CD4-positive, alpha-beta T cell (primary cell): Measurements from ENCODE around the gene REPIN1. TPM values are rescaled to one million over a fixed set of nuclear protein-coding genes. Genes with fewer than 3 reads are reported as not detected.
A peak's percentile ranks its signal among the peaks of the same experiment; 100 is the strongest.

Source experiments
- ATAC-seq: fragments of 200-7000 bp; cut with Tn5 transposase; one replicate; pipeline ENCODE4 v1.10.0; 2022; ENCODE audit warnings: mild to moderate bottlenecking; ENCODE audit not compliant: poor library complexity
- CTCF ChIA-PET: fragments of 350-600 bp; sonication (Branson Sonifier 250); formaldehyde crosslinking; loops from one replicate; lab custom pipeline; 2021; ENCODE audit warnings: antibody characterized with exemption, inconsistent platforms; lab: Charles Lee
- POLR2A ChIA-PET: fragments of 350-600 bp; sonication (Branson Sonifier 250); formaldehyde crosslinking; loops from one replicate; lab custom pipeline; 2021; ENCODE audit warnings: antibody characterized with exemption, inconsistent platforms; lab: Charles Lee
- DNase-seq, 14 experiments: peaks; one replicate each; pipeline ENCODE4 v3.0.0-alpha.2; 2013 to 2020; ENCODE audit warnings: mixed read lengths in 2 of 14
- H3K27ac ChIP-seq, 2 donors: one replicate each; pipeline versions ENCODE4 v1.5.1 to v1.7.0; 2013; ENCODE audit warnings: low read length in 2 of 2, low read depth in 1 of 2, mild to moderate bottlenecking in 1 of 2
- H3K27me3 ChIP-seq, 2 experiments: 1 replicate in 1 of 2; 2 replicates in 1 of 2; pipeline versions ENCODE4 v1.6.1 to v1.7.0; 2013; ENCODE audit warnings: low read length in 2 of 2, control low read depth in 1 of 2, mild to moderate bottlenecking in 1 of 2, moderate library complexity in 1 of 2; ENCODE audit not compliant: insufficient read depth in 2 of 2, control insufficient read depth in 1 of 2
- H3K36me3 ChIP-seq: one replicate; pipeline ENCODE4 v1.6.1; 2013; ENCODE audit warnings: low read length, control low read depth; ENCODE audit not compliant: insufficient read depth
- H3K4me1 ChIP-seq: one replicate; pipeline ENCODE4 v1.6.1; 2013; ENCODE audit warnings: low read length, control low read depth; ENCODE audit not compliant: insufficient read depth
- H3K4me3 ChIP-seq: one replicate; pipeline ENCODE4 v1.5.1; 2013; ENCODE audit warnings: mild to moderate bottlenecking, low read length, moderate library complexity
- H3K9me3 ChIP-seq, 2 experiments: 1 replicate in 1 of 2; 2 replicates in 1 of 2; pipeline versions ENCODE4 v1.6.1 to v1.7.0; 2013; ENCODE audit warnings: low read length in 2 of 2, mild to moderate bottlenecking in 2 of 2, control low read depth in 1 of 2, moderate library complexity in 1 of 2; ENCODE audit not compliant: control insufficient read depth in 1 of 2, insufficient read depth in 1 of 2
- H3K27ac Mint-ChIP-seq: one replicate; pipeline ENCODE4 v1.8.0; 2020; ENCODE audit warnings: mixed read lengths
- H3K27me3 Mint-ChIP-seq: one replicate; pipeline ENCODE4 v1.8.0; 2021; ENCODE audit warnings: mixed read lengths
- H3K36me3 Mint-ChIP-seq: one replicate; pipeline ENCODE4 v1.8.0; 2021; ENCODE audit warnings: low read depth, mixed read lengths
- H3K4me1 Mint-ChIP-seq: one replicate; pipeline ENCODE4 v1.8.0; 2021; ENCODE audit warnings: low read depth, mixed read lengths
- H3K4me3 Mint-ChIP-seq: one replicate; pipeline ENCODE4 v1.8.0; 2020; ENCODE audit warnings: mild to moderate bottlenecking, mixed read lengths
- H3K9me3 Mint-ChIP-seq: one replicate; pipeline ENCODE4 v1.8.0; 2020; ENCODE audit warnings: mixed read lengths
- CTCF ChIP-seq: fragments of 200-600 bp; IDR thresholded peaks from one replicate; pipeline ENCODE4 v1.8.0; 2022; ENCODE audit warnings: antibody characterized with exemption, mild to moderate bottlenecking
- intact Hi-C, 2 experiments: fragments of 100-400 bp; cut with DNase I in 1 of 2; cut with micrococcal nuclease in 1 of 2; formaldehyde crosslinking; loops; one replicate each; pipeline versions ENCODE4 v1.15.1 to v1.9.0; 2023 to 2025; cut with DNase I, micrococcal nuclease
- total RNA-seq, 174 experiments: library from RNA in 2 of 174; stranded (reverse) in 2 of 174; gene quantifications; one replicate each; pipeline ENCODE4 v1.2.3 and lab custom pipeline; 2021 to 2026

Gene REPIN1
- total RNA-seq, 2 experiments from 2014 or later, result 58.2 to 59.8 TPM

DNA sequence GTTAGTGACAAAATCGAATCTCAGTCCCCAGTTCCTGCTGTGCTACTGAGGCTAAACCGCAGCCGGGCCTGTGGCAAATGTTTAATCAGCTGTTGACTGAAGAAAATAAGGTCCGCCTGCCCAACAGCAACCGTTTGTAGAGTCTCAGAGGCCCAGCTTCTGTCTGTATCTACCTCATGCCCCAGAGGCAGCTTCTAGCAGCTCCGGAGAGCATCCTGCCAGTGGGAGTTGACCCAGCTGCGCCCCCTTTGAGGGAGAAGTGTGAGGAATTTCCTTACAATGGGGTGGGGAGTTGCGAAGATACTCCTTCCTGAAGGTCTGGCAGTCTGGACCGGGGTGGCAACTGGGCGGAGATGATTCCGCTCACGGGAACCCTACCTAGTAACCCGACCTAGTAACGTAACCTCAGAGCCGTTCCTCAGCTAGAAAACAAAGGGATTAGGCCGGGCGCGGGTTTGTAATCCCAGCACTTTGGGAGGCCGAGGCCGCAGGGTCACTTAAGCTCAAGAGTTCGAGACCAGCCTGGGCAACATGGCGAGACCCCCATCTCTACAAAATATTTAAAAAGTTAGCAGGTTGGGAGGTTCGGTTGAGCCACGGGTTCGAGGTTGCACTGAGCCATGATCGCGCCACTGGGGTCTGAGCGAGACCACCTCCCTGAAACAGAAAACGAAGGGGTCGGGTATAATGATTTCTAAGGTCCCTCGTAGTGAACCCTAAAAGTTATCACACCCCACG lies 9.7 kb downstream of the REPIN1 start:
- POLR2A ChIA-PET, result interaction anchor here (1.0 to 2.0 kb wide), 5 partner anchors 9 to 28 kb away, joined by 3 to 29 read pairs (median 10); partner anchors contain the start of gene REPIN1
- H3K4me3 ChIP-seq, result peak overlapping the region; percentile 85
- H3K4me1 Mint-ChIP-seq, result peaks cover 71% of the 10 kb centered on the region
- H3K36me3 ChIP-seq, result peaks cover 2% of the 10 kb centered on the region
- peak in 12 of 14 experiments; percentile 8 to 76 (median 36) for DNase-seq
- intact Hi-C loops, result loop anchor here in 1 of 2 experiments (2.0 kb wide), 1 partner anchor 21 kb away; no protein-coding TSS in a partner anchor
- peaks cover 46% of the 10 kb centered on the region for H3K4me1 ChIP-seq
- CTCF ChIA-PET, result interaction anchor here (1.1 to 1.9 kb wide), 3 partner anchors 10 to 43 kb away, joined by 3 to 9 read pairs (median 6); partner anchors contain the start of gene REPIN1
- H3K9me3 ChIP-seq, result no peaks in the 10 kb centered on the region
- no peak for TF ChIP-seq CTCF
- ATAC-seq, result no peak
- H3K27me3 Mint-ChIP-seq, result no peaks in the 10 kb centered on the region
- peak overlapping the region; percentile 90 for H3K4me3 Mint-ChIP-seq
- H3K36me3 Mint-ChIP-seq, result peaks cover 22% of the 10 kb centered on the region
- peak overlapping the region; percentile 54 to 55 for H3K27ac ChIP-seq
- H3K27ac Mint-ChIP-seq, result peak overlapping the region; percentile 84
- H3K27me3 ChIP-seq, result no peaks in the 10 kb centered on the region
- no peaks in the 10 kb centered on the region for H3K9me3 Mint-ChIP-seq

- Histone ChIP-seq H3K27me3 (no peaks in the 10 kb centered on the region), H3K27ac (peak within 1 kb of the TSS; percentile 54 to 55), H3K9me3 (no peaks in the 10 kb centered on the region), H3K4me3 (peak within 1 kb of the TSS; percentile 85), H3K4me1 (peaks cover 46% of the 10 kb centered on the region), H3K36me3 (peaks cover 2% of the 10 kb centered on the region)
- no peak for TF ChIP-seq CTCF
- peak; percentile 94 for ATAC-seq
- peaks cover 16% of the 10 kb centered on the region for H3K36me3 Mint-ChIP-seq
- intact Hi-C loops, result loop anchor here (1.0 to 2.0 kb wide), 3 partner anchors 22 to 26 kb away; a partner anchor contains a TSS
- peaks cover 65% of the 10 kb centered on the region for H3K4me1 Mint-ChIP-seq
- H3K27ac Mint-ChIP-seq, result peak within 1 kb of the TSS; percentile 84
- no peaks in the 10 kb centered on the region for H3K9me3 Mint-ChIP-seq
- CTCF ChIA-PET, result interaction anchor here (1.6 kb wide), 1 partner anchor 11 kb away, joined by 6 read pairs; the partner anchor contains the start of gene REPIN1
- H3K4me3 Mint-ChIP-seq, result peak within 1 kb of the TSS; percentile 90
- POLR2A ChIA-PET, result interaction anchor here (1.0 to 2.0 kb wide), 4 partner anchors 10 to 27 kb away, joined by 3 to 29 read pairs (median 12); partner anchors contain the start of gene REPIN1
- DNase-seq, result peak; percentile 80 to 95 (median 90)
- H3K27me3 Mint-ChIP-seq, result no peaks in the 10 kb centered on the region
These were observed 10.3 kb downstream of the REPIN1 start, which contains the start of gene ZNF775 for GRCh38 chr7:150378853-150379440. TSS of gene ZNF775 (plus strand) at chr7:150379330. CDS start at chr7:150388471, 9,141 bp downstream.
